ENCODE results near the gene ELMOD3.
"Not testable (repeated sequence)": the region's sequence is repeated elsewhere in the genome, so short reads cannot be mapped to it uniquely, and the experiment has no call there.

Gene ELMOD3

DNA sequence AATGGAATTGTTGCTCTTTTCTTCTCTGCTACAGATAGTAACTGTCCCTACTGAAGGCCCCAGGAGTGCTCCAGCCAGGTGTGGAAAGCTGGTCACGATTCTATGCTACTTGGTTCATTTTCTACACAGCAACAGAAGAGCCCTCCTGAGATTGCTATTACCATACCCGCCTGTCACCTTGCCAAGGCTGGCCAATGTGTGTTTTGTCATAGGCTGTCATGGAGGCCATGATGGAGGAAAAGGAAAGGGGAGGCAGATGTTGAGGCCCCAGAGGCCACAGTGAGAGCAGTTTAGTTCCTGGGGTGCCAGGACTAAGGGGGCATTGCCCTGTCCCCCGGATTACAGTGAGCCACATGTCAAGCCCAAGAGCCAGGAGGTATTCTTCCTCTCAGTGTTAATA, 952 bp downstream of the ELMOD3 start:
- peak overlapping the region; percentile 86 to 92 for H3K27ac ChIP-seq
- intact Hi-C loops (cut with DNase I; ENCODE audit: low total_unique reads) = no loop called here
- H3K27me3 ChIP-seq = no peaks in the 10 kb centered on the region
- DNase-seq = no peak
- TF ChIP-seq CTCF (IDR thresholded peaks at IDR 0.05) = no peak
- no peaks in the 10 kb centered on the region for H3K9me3 ChIP-seq
- H3K36me3 ChIP-seq = peaks cover 11 to 38% (median 27%) of the 10 kb centered on the region in 3 donors
- peak overlapping the region; percentile 62 to 80 for H3K4me3 ChIP-seq
- H3K4me1 ChIP-seq = peaks cover 0 to 38% (median 29%) of the 10 kb centered on the region in 4 donors

DNA sequence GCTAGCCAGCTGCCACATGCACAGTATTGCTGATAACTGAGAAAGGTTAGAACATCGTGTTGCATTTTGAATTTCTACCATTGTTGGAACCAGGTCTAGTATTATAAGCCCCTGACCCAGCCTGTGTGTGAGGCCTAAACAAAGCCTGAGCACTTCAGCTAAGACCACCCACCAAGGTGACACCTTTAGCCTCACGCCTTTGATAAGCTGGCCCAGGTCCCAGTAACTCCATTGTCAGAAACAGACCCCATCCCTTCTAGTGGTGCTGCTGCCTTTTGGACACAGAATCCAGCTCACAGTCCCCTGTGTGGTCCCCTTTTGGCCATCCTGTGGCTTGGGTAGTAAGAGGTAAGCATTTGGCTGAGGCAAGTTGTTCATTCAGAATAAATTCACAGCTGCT, 1.6 kb downstream of the ELMOD3 start:
- DNase-seq = no peak
- no peaks in the 10 kb centered on the region for H3K27me3 ChIP-seq
- TF ChIP-seq CTCF (IDR thresholded peaks at IDR 0.05) = no peak
- no peak overlapping the region for H3K27ac ChIP-seq
- peaks cover 0 to 38% (median 29%) of the 10 kb centered on the region in 4 donors for H3K4me1 ChIP-seq
- H3K9me3 ChIP-seq = no peaks in the 10 kb centered on the region
- intact Hi-C loops (cut with DNase I; ENCODE audit: low total_unique reads) = no loop called here
- peaks cover 6 to 36% (median 20%) of the 10 kb centered on the region in 3 donors for H3K36me3 ChIP-seq
- H3K4me3 ChIP-seq = no peak overlapping the region

DNA sequence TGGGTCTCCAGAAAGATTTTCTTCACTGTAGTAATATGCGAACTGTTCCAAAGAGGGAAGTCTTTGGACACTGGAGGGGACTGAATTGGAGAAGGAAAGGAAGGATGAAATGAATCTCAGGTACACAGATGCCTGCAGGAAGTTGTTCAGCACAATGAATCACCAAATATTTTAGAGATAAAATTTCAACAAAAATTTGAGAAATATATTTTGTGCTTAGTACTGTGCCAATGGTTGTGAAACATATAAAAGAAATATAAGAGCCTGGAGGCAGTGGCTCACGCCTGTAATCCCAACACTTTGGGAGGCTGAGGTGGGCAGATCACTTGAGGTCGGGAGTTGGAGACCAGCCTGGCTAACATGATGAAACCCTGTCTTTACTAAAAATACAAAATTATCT, 3.2 kb downstream of the ELMOD3 start:
- peaks cover 0 to 34% (median 26%) of the 10 kb centered on the region in 4 donors for H3K4me1 ChIP-seq
- H3K36me3 ChIP-seq = peaks cover 14 to 48% (median 28%) of the 10 kb centered on the region in 3 donors
- no peaks in the 10 kb centered on the region for H3K27me3 ChIP-seq

DNA sequence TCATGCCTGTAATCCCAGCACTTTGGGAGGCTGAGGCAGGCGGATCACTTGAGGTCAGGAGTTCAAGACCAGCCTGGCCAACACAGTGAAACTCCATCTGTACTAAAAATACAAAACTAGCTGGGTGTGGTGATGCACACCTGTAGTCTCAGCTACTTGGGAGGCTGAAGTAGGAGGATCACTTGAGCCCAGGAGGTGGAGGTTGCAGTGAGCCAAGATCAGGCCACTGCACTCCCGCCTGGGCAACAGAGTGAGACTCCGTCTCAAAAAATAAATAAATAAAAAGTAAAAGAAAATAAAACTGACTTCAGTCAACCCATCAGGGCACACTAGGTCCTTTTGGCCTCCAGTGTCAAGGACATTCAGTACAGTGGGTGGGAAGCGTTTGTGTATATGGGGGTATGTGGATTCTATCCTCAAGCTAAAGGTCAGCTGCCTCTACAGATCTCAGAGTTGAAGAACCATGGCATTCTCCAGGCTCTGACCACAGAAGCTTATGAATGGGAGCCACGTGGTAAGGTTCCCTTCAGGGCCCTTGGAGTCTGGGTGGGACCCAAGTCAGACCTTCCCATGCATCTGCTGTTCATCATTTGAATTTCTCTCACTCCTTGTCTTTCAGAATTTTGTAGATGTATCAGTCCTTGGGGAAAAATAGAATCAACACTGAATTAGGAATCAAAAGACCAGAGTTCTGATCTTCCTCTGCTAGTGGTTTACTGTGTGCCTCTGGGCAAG, 8.3 kb downstream of the ELMOD3 start:
- peaks cover 16 to 72% (median 29%) of the 10 kb centered on the region in 3 donors for H3K36me3 ChIP-seq
- H3K27me3 ChIP-seq; H3K9me3 ChIP-seq; H3K4me3 ChIP-seq; intact Hi-C loops (cut with DNase I; ENCODE audit: low total_unique reads); H3K4me1 ChIP-seq; DNase-seq; H3K27ac ChIP-seq: not testable (repeated sequence)

More for the DNA sequence above, 3.2 kb downstream of the ELMOD3 start:
- no peaks in the 10 kb centered on the region for H3K9me3 ChIP-seq
- DNase-seq = no peak
- H3K27ac ChIP-seq = no peak overlapping the region
- H3K4me3 ChIP-seq = no peak overlapping the region
- intact Hi-C loops (cut with DNase I; ENCODE audit: low total_unique reads) = no loop called here
- no peak for TF ChIP-seq CTCF (IDR thresholded peaks at IDR 0.05)

DNA sequence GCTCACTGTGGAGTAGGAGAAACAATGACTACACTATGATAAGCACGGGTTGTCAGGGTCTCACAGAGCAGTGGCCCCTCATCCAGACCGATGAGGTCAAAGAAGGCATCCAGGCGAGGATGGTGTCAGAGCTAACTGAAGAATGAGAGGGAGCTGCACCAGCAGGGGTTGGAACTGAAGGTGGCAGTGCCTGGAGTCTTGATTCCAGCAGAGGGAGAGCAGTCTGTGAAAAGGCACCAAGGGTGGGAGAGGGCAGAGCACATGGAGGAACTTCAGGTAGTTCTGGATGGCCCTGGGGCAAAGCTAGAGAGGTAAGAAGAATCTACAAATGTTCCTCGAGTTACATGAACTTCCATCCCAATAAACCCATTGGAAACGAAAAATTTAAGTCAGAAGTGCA, 12.6 kb downstream of the ELMOD3 start:
- Histone ChIP-seq H3K4me1 (peaks cover 0 to 14% (median 10%) of the 10 kb centered on the region in 4 donors), H3K27ac (no peak overlapping the region), H3K27me3 (no peaks in the 10 kb centered on the region), H3K4me3 (no peak overlapping the region), H3K9me3 (no peaks in the 10 kb centered on the region), H3K36me3 (peaks cover 21 to 70% (median 22%) of the 10 kb centered on the region in 3 donors)
- DNase-seq = peak in 1 of 2 donors; percentile 34
- no peak for TF ChIP-seq CTCF (IDR thresholded peaks at IDR 0.05)
- intact Hi-C loops (cut with DNase I; ENCODE audit: low total_unique reads) = no loop called here

- Histone ChIP-seq H3K9me3 (no peaks in the 10 kb centered on the region), H3K4me1 (peaks cover 0 to 14% (median 10%) of the 10 kb centered on the region in 4 donors), H3K27me3 (no peaks in the 10 kb centered on the region), H3K4me3 (no peak overlapping the region), H3K36me3 (peaks cover 11 to 53% (median 15%) of the 10 kb centered on the region in 3 donors), H3K27ac (peak overlapping the region; percentile 43 to 48)
- no peak for TF ChIP-seq CTCF (IDR thresholded peaks at IDR 0.05)
- intact Hi-C loops (cut with DNase I; ENCODE audit: low total_unique reads) = no loop called here
- peak in 1 of 2 donors; percentile 51 for DNase-seq
These were observed 14.4 kb downstream of the ELMOD3 start for GRCh38 chr2:85368921-85369320.

Measured in tibial artery (tissue), 4 donors.